A673 (cell line): ENCODE results near the gene HRH3.

ENCODE experiments used
- EZH2 ChIP-seq: fragments of 200-600 bp; sonication (generic); IDR thresholded peaks from 2 replicates; pipeline ENCODE4 v1.6.1; 2017; ENCODE audit warnings: borderline replicate concordance, low read depth, mild to moderate bottlenecking, mixed read lengths, antibody characterized with exemption, low read length; ENCODE audit not compliant: poor library complexity, severe bottlenecking
- TF ChIP-seq, protein P1 (sequence below): fragments of 300-800, 200-600 bp; sonication (generic); conservative IDR thresholded peaks from 2 replicates; pipeline ENCODE4 v1.5.1; 2017; ENCODE audit warnings: low read depth, mild to moderate bottlenecking, antibody characterized with exemption, low read length, moderate library complexity, mixed read lengths

DNA sequence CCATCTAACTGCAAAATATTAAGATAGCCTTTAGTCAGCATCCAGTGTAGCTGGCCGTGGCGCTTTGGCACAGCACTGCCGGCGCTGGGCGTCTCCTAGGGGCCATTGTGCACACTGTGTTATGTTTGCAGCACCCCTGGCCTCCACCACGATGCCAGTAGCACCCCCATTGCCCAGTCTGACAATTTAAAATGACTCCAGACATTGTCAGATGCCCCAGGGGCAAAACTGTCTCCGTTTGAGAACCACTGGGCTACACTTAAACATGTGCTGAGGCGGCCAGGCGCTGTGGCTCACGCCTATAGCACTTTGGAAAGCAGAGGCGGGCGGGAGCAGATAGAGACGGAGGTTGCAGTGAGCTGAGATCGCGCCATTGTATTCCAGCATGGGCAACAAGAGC, 43.2 kb downstream of the HRH3 start:
- TF ChIP-seq, protein P1, sequence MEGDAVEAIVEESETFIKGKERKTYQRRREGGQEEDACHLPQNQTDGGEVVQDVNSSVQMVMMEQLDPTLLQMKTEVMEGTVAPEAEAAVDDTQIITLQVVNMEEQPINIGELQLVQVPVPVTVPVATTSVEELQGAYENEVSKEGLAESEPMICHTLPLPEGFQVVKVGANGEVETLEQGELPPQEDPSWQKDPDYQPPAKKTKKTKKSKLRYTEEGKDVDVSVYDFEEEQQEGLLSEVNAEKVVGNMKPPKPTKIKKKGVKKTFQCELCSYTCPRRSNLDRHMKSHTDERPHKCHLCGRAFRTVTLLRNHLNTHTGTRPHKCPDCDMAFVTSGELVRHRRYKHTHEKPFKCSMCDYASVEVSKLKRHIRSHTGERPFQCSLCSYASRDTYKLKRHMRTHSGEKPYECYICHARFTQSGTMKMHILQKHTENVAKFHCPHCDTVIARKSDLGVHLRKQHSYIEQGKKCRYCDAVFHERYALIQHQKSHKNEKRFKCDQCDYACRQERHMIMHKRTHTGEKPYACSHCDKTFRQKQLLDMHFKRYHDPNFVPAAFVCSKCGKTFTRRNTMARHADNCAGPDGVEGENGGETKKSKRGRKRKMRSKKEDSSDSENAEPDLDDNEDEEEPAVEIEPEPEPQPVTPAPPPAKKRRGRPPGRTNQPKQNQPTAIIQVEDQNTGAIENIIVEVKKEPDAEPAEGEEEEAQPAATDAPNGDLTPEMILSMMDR, result no peak
- TF ChIP-seq EZH2, result no peak
